H1 (cell line): ENCODE data around the gene KRT1. TPM values are rescaled to one million over a fixed set of nuclear protein-coding genes. Genes with fewer than 3 reads are reported as not detected.

Experiments
- CTCF ChIA-PET: fragments of 300-600 bp; sonication (Branson Sonifier 250); formaldehyde crosslinking; loops from one replicate; lab custom pipeline; 2021; ENCODE audit not compliant: partially characterized antibody; lab: Charles Lee
- POLR2A ChIA-PET: fragments of 300-600 bp; sonication (Branson Sonifier 250); formaldehyde crosslinking; loops from one replicate; lab custom pipeline; 2021; ENCODE audit warnings: inconsistent platforms; ENCODE audit not compliant: partially characterized antibody; lab: Charles Lee
- DNase-seq, 2 experiments: peaks; one replicate each; pipeline versions ENCODE4 v3.0.0 to v3.0.0-alpha.2; 2010 to 2022; ENCODE audit warnings: low spot score in 2 of 2, low read depth in 1 of 2, mixed read lengths in 1 of 2
- FAIRE-seq: peaks from 2 replicates; lab custom pipeline; 2011; peaks lifted over from hg19 to GRCh38; lab: Jason Lieb, UNC
- H2AFZ ChIP-seq: 2 replicates; pipeline ENCODE4 v1.8.1; 2012; ENCODE audit warnings: low read length, inconsistent platforms
- H2AK5ac ChIP-seq: 2 replicates; pipeline ENCODE4 v1.6.1; 2013; ENCODE audit warnings: low read depth, low read length
- H2BK120ac ChIP-seq: replicated peaks from 2 replicates; pipeline ENCODE3; 2013; ENCODE audit warnings: low read depth, low read length, inconsistent platforms
- H2BK12ac ChIP-seq: 2 replicates; pipeline ENCODE4 v1.6.1; 2013; ENCODE audit warnings: low read depth, low read length
- H2BK15ac ChIP-seq: 2 replicates; pipeline ENCODE4 v1.6.1; 2013; ENCODE audit warnings: low read length
- H2BK20ac ChIP-seq: 2 replicates; pipeline ENCODE4 v1.6.1; 2013; ENCODE audit warnings: low read length
- H2BK5ac ChIP-seq: 2 replicates; pipeline ENCODE4 v1.6.1; 2013; ENCODE audit warnings: low read depth, low read length
- H3K14ac ChIP-seq: 2 replicates; pipeline ENCODE4 v1.6.1; 2013; ENCODE audit warnings: inconsistent platforms; ENCODE audit not compliant: insufficient read length
- H3K18ac ChIP-seq: 2 replicates; pipeline ENCODE4 v1.6.1; 2013; ENCODE audit warnings: low read length; ENCODE audit errors: extremely low read depth
- H3K23ac ChIP-seq: 2 replicates; pipeline ENCODE4 v1.6.1; 2013; ENCODE audit warnings: inconsistent platforms; ENCODE audit not compliant: insufficient read length
- H3K23me2 ChIP-seq: 2 replicates; pipeline ENCODE4 v1.6.1; 2013; ENCODE audit warnings: low read depth, low read length
- H3K27ac ChIP-seq: 2 replicates; pipeline ENCODE4 v1.6.1; 2011; ENCODE audit warnings: low read depth, low read length, inconsistent platforms
- H3K27me3 ChIP-seq, 4 experiments: replicated peaks in 1 of 4; 1 replicate in 1 of 4; 2 replicates in 3 of 4; pipeline versions ENCODE4 v1.6.1 to v1.8.1; 2011 to 2013; ENCODE audit warnings: low read length in 3 of 4, mild to moderate bottlenecking in 3 of 4, inconsistent platforms in 2 of 4, mixed read lengths in 2 of 4, moderate library complexity in 1 of 4; ENCODE audit not compliant: control insufficient read depth in 3 of 4, insufficient read depth in 3 of 4; ENCODE audit errors: extremely low read depth in 1 of 4
- H3K36me3 ChIP-seq, 4 experiments: 2 replicates each; pipeline versions ENCODE4 v1.6.1 to v1.8.1; 2011 to 2013; ENCODE audit warnings: mild to moderate bottlenecking in 4 of 4, low read length in 3 of 4, moderate library complexity in 2 of 4, control low read depth in 1 of 4, inconsistent platforms in 1 of 4; ENCODE audit not compliant: insufficient read depth in 4 of 4, control insufficient read depth in 2 of 4
- H3K4ac ChIP-seq: replicated peaks from 2 replicates; pipeline ENCODE3; 2013; ENCODE audit warnings: low read length, low read depth, mixed read lengths, inconsistent platforms; ENCODE audit not compliant: insufficient read length
- H3K4me1 ChIP-seq, 4 experiments: replicated peaks in 1 of 4; 1 replicate in 1 of 4; 2 replicates in 3 of 4; pipeline versions ENCODE4 v1.6.1 to v1.8.1; 2011 to 2013; ENCODE audit warnings: low read length in 3 of 4, inconsistent platforms in 2 of 4, mixed read lengths in 1 of 4; ENCODE audit not compliant: insufficient read depth in 4 of 4, control insufficient read depth in 3 of 4
- H3K4me2 ChIP-seq, 2 experiments: 2 replicates each; pipeline versions ENCODE4 v1.6.1 to v1.8.1; 2011 to 2013; ENCODE audit warnings: low read depth in 2 of 2, low read length in 2 of 2, control low read depth in 1 of 2, inconsistent platforms in 1 of 2, mild to moderate bottlenecking in 1 of 2; ENCODE audit not compliant: insufficient read depth in 1 of 2
- H3K4me3 ChIP-seq, 4 experiments: fragments of 200-600, 300-600 bp in 1 of 4; sonication (generic), shearing (Covaris generic), sonication (Bioruptor Twin) in 1 of 4; 2 replicates each; pipeline versions ENCODE4 v1.5.1 to v1.8.1; 2011 to 2016; ENCODE audit warnings: low read length in 4 of 4, low read depth in 3 of 4, control low read depth in 2 of 4, inconsistent platforms in 2 of 4, mild to moderate bottlenecking in 2 of 4, mixed read lengths in 1 of 4, moderate library complexity in 1 of 4; ENCODE audit not compliant: insufficient read depth in 2 of 4; ENCODE audit errors: extremely low read depth in 1 of 4
- H3K56ac ChIP-seq: replicated peaks from 2 replicates; pipeline ENCODE3; 2013; ENCODE audit warnings: low read depth, mild to moderate bottlenecking, mixed read lengths, low read length, inconsistent platforms; ENCODE audit not compliant: insufficient read length
- H3K79me1 ChIP-seq: 2 replicates; pipeline ENCODE4 v1.6.1; 2013; ENCODE audit warnings: low read depth, low read length, control low read depth
- H3K79me2 ChIP-seq, 2 experiments: 2 replicates each; pipeline versions ENCODE4 v1.6.1 to v1.8.1; 2012 to 2013; ENCODE audit warnings: low read length in 2 of 2, mild to moderate bottlenecking in 2 of 2, inconsistent platforms in 1 of 2; ENCODE audit not compliant: insufficient read depth in 2 of 2, control insufficient read depth in 1 of 2
- H3K9ac ChIP-seq, 4 experiments: replicated peaks in 1 of 4; 1 replicate in 1 of 4; 2 replicates in 3 of 4; pipeline versions ENCODE4 v1.6.1 to v1.8.1; 2011 to 2013; ENCODE audit warnings: low read depth in 3 of 4, low read length in 3 of 4, control low read depth in 2 of 4, mild to moderate bottlenecking in 2 of 4, moderate library complexity in 2 of 4, inconsistent platforms in 1 of 4; ENCODE audit errors: extremely low read depth in 1 of 4
- H3K9me3 ChIP-seq, 2 experiments: 2 replicates each; pipeline versions ENCODE4 v1.6.1 to v1.8.1; 2012 to 2013; ENCODE audit warnings: mild to moderate bottlenecking in 2 of 2, moderate library complexity in 2 of 2, control low read depth in 1 of 2, inconsistent platforms in 1 of 2, low read depth in 1 of 2, low read length in 1 of 2, mixed read lengths in 1 of 2; ENCODE audit not compliant: insufficient read depth in 2 of 2
- H4K20me1 ChIP-seq, 2 experiments: replicated peaks in 1 of 2; 2 replicates each; pipeline versions ENCODE3 to v1.8.1; 2011 to 2013; ENCODE audit warnings: inconsistent platforms in 2 of 2, low read length in 2 of 2, mild to moderate bottlenecking in 1 of 2; ENCODE audit not compliant: insufficient read depth in 2 of 2, control insufficient read depth in 1 of 2
- H4K5ac ChIP-seq: 2 replicates; pipeline ENCODE4 v1.6.1; 2013; ENCODE audit warnings: low read length, low read depth, mixed read lengths, inconsistent platforms; ENCODE audit not compliant: insufficient read length
- H4K8ac ChIP-seq: 2 replicates; pipeline ENCODE4 v1.8.0; 2013; ENCODE audit warnings: mild to moderate bottlenecking, moderate library complexity, low read length, inconsistent platforms; ENCODE audit not compliant: insufficient read depth; ENCODE audit errors: extremely low read depth
- H4K91ac ChIP-seq: replicated peaks from 2 replicates; pipeline ENCODE3; 2013; ENCODE audit warnings: low read length, mixed read lengths, inconsistent platforms; ENCODE audit not compliant: insufficient read length
- CEBPB ChIP-seq: IDR thresholded peaks from 2 replicates; pipeline ENCODE4 v1.6.1; 2012; ENCODE audit warnings: low read depth, low read length
- TEAD4 ChIP-seq: IDR thresholded peaks from 2 replicates; pipeline ENCODE4 v1.6.1; 2012; ENCODE audit warnings: low read depth, low read length, inconsistent platforms, mixed read lengths
- WGBS, 2 experiments: shearing (Covaris generic) in 1 of 2; methylation state at CpG; one replicate each; pipeline versions ENCODE4 v1.1.6 to v1.1.7; 2013 to 2015; ENCODE audit warnings: low lambda C conversion rate in 2 of 2, mixed read lengths in 2 of 2, inconsistent platforms in 1 of 2, low coverage in 1 of 2, missing lambda C conversion rate in 1 of 2; ENCODE audit not compliant: insufficient replicate concordance in 2 of 2, insufficient coverage in 1 of 2, insufficient read length in 1 of 2; ENCODE audit errors: extremely low coverage in 1 of 2, missing lambda C conversion rate in 1 of 2; 5-methylcytosine and 5-hydroxymethylcytosine counted together
- polyA plus RNA-seq, 7 experiments: library from polyadenylated mRNA; depleted of rRNA in 3 of 7; stranded (reverse) in 5 of 7; unstranded in 2 of 7; fragments of >200 nt in 5 of 7; fragments of 200-250 nt in 2 of 7; gene quantifications; 1 replicate in 5 of 7; 2 replicates in 1 of 7; 4 replicates in 1 of 7; pipeline versions ENCODE4 v1.2.1 to v1.2.3, GENCODE V29; 2011 to 2013; ENCODE audit warnings: missing spikeins in 2 of 7, mixed read lengths in 2 of 7
- total RNA-seq: library from RNA; stranded (reverse); fragmentation: NEBNext Ultra II Directional; extraction: Animal tissue kit (Norgen Biotek cat#: 25700); gene quantifications from 2 replicates; pipeline ENCODE4 v1.2.1, GENCODE V29; 2021

The KRT1 gene
- total and polyA plus RNA-seq, 2 of the 8 experiments (the other 6 are each of a cell fraction or from before 2014, with no cell fraction given) = not detected

DNA sequence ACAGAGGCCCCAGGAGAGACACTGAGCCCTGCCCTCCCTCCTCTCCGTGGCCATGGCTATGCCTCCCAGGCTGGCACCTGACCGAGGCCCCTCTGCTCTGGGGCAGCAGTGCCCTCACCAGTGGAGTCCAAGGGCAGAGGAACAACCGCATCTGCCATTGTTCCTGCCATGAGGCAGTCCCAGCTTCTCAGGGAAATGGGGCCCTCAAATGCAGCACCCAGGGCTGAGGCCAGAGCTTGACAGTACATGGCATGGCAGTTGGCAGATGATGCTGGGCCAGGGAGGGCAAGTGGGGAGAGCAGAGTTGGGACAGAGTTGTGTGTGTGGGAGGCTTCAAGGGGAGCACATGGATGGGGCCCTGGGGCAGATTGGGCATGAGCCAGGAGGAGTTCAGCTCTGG, 44.2 kb upstream of the KRT1 start:
- Histone ChIP-seq H3K23me2 (no peaks in the 10 kb centered on the region), H3K18ac (no peak overlapping the region), H2BK5ac (no peak overlapping the region), H4K91ac (no peak overlapping the region), H3K9ac (no peak overlapping the region), H3K27me3 (no peaks in the 10 kb centered on the region), H3K79me2 (no peaks in the 10 kb centered on the region), H2BK15ac (no peak overlapping the region), H3K79me1 (no peaks in the 10 kb centered on the region), H4K5ac (no peak overlapping the region), H3K14ac (no peak overlapping the region), H3K56ac (no peak overlapping the region), H3K9me3 (no peaks in the 10 kb centered on the region), H2BK20ac (0 out of 2 replicates have a peak overlapping the region, but pooled peaks have one; percentile 48), H3K4me3 (no peak overlapping the region), H2AFZ (no peak overlapping the region), H2BK12ac (no peak overlapping the region), H3K4ac (no peak overlapping the region), H3K36me3 (no peaks in the 10 kb centered on the region), H4K8ac (no peak overlapping the region)
- FAIRE-seq = no peak
- WGBS, 2 experiments = 82% methylated on average over 3 of the region's 3 CpGs; no CpG with 5 or more reads in 1 of the 2 experiments
- ChIA-PET CTCF (interaction anchor here (1.3 to 1.8 kb wide), 3 partner anchors 9 to 28 kb away, joined by 3 to 10 read pairs (median 4); no protein-coding TSS in a partner anchor), POLR2A (no interaction called here)
- TF ChIP-seq CEBPB = no peak
- TF ChIP-seq TEAD4 = no peak
- TF ChIP-seq, all 59 proteins: peak for 0
- no peak overlapping the region for H3K23ac ChIP-seq
- H4K20me1 ChIP-seq = no peaks in the 10 kb centered on the region
- no peaks in the 10 kb centered on the region for H3K4me1 ChIP-seq
- DNase-seq = no peak
- H2BK120ac ChIP-seq = no peak overlapping the region
- H2AK5ac ChIP-seq = no peak overlapping the region
- H3K4me2 ChIP-seq = no peak overlapping the region
- H3K27ac ChIP-seq = no peak overlapping the region
